ENCODE results near the gene B3GNT4. TPM values are rescaled to one million over a fixed set of nuclear protein-coding genes. Genes with fewer than 3 reads are reported as not detected.

B3GNT4 gene
- total and polyA plus RNA-seq, 2 of the 13 experiments (the other 11 are each of a cell fraction or from before 2014, with no cell fraction given): 0.04 to 0.21 TPM

DNA sequence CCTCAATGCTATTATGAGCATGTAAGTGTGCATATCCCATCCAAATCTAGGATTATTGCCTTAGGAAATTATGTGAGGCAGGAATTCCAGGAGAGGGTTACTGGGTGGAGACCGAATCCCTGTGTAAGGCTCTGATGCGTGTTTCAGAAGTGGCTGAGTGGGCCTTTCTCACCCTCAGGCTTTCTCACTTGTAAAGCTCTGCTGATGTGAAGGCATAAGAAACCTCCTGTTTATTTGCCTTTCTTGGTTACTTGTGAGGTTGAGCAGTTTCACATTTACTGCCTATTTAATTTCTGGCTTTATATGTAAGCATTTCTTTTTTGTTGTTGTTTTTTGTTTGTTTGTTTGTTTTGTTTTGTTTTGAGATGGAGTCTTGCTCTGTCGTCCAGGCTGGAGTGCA is 40.5 kb upstream of the B3GNT4 start:
- no peaks in the 10 kb centered on the region for H4K20me1 ChIP-seq (ENCODE audit: insufficient read depth, low read length)
- CTCF ChIA-PET (ENCODE audit: low intra/inter-chr PET ratio, low total read pairs): no interaction called here
- no peak overlapping the region for H2AFZ ChIP-seq (ENCODE audit: low read length)
- H3K79me2 ChIP-seq (ENCODE audit: insufficient read depth, low read length): no peaks in the 10 kb centered on the region
- POLR2A ChIA-PET: no interaction called here
- H3K36me3 ChIP-seq (replicated peaks in 1 of 2; ENCODE audit: control insufficient read depth in 1 of 2, insufficient read depth in 2 of 2, low read length in 2 of 2): no peaks in the 10 kb centered on the region
- no peak for ATAC-seq
- H3K4me1 ChIP-seq (ENCODE audit: insufficient read depth, low read length): peaks cover 24% of the 10 kb centered on the region
- no peaks in the 10 kb centered on the region for H3K9me3 ChIP-seq (ENCODE audit: low read length)
- intact Hi-C loops (cut with micrococcal nuclease; ENCODE audit: unreplicated experiment): no loop called here
- no peak overlapping the region for H3K9ac ChIP-seq (ENCODE audit: insufficient read depth, low read depth, low read length)
- no peak overlapping the region for H3K4me2 ChIP-seq (ENCODE audit: low read depth, low read length)
- TF ChIP-seq, protein P1, sequence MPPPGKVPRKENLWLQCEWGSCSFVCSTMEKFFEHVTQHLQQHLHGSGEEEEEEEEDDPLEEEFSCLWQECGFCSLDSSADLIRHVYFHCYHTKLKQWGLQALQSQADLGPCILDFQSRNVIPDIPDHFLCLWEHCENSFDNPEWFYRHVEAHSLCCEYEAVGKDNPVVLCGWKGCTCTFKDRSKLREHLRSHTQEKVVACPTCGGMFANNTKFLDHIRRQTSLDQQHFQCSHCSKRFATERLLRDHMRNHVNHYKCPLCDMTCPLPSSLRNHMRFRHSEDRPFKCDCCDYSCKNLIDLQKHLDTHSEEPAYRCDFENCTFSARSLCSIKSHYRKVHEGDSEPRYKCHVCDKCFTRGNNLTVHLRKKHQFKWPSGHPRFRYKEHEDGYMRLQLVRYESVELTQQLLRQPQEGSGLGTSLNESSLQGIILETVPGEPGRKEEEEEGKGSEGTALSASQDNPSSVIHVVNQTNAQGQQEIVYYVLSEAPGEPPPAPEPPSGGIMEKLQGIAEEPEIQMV (CRISPR knock-in tag; IDR thresholded peaks at IDR 0.05; ENCODE audit: low read depth): no peak
- TF ChIP-seq ZFY (CRISPR knock-in tag; IDR thresholded peaks at IDR 0.05) (no peak), ZBTB20 (CRISPR knock-in tag; IDR thresholded peaks at IDR 0.05; ENCODE audit: borderline replicate concordance, low read depth) (no peak), HMG20A (CRISPR knock-in tag; IDR thresholded peaks at IDR 0.05; ENCODE audit: borderline replicate concordance) (no peak), MIXL1 (CRISPR knock-in tag; IDR thresholded peaks at IDR 0.05) (no peak), NFIC (IDR thresholded peaks at IDR 0.05; ENCODE audit: low read length) (no peak), NR3C1 (CRISPR knock-in tag; IDR thresholded peaks at IDR 0.05) (no peak), ZNF264 (CRISPR knock-in tag; IDR thresholded peaks at IDR 0.05) (no peak), MXD4 (CRISPR knock-in tag; IDR thresholded peaks at IDR 0.05) (no peak), ZC3H4 (CRISPR knock-in tag; IDR thresholded peaks at IDR 0.05; ENCODE audit: borderline replicate concordance) (no peak), MYNN (CRISPR knock-in tag; IDR thresholded peaks at IDR 0.05; ENCODE audit: low read depth) (no peak)
- TF ChIP-seq, protein P2, sequence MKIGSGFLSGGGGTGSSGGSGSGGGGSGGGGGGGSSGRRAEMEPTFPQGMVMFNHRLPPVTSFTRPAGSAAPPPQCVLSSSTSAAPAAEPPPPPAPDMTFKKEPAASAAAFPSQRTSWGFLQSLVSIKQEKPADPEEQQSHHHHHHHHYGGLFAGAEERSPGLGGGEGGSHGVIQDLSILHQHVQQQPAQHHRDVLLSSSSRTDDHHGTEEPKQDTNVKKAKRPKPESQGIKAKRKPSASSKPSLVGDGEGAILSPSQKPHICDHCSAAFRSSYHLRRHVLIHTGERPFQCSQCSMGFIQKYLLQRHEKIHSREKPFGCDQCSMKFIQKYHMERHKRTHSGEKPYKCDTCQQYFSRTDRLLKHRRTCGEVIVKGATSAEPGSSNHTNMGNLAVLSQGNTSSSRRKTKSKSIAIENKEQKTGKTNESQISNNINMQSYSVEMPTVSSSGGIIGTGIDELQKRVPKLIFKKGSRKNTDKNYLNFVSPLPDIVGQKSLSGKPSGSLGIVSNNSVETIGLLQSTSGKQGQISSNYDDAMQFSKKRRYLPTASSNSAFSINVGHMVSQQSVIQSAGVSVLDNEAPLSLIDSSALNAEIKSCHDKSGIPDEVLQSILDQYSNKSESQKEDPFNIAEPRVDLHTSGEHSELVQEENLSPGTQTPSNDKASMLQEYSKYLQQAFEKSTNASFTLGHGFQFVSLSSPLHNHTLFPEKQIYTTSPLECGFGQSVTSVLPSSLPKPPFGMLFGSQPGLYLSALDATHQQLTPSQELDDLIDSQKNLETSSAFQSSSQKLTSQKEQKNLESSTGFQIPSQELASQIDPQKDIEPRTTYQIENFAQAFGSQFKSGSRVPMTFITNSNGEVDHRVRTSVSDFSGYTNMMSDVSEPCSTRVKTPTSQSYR (CRISPR knock-in tag; IDR thresholded peaks at IDR 0.05; ENCODE audit: borderline replicate concordance): no peak
- no peak for DNase-seq (ENCODE audit: low spot score)
- H3K27ac ChIP-seq (ENCODE audit: extremely low read length, insufficient read depth, low read length): no peak overlapping the region
- no TSS peak for BruUV-seq (replicated peaks)
- H3K27me3 ChIP-seq (ENCODE audit: control insufficient read depth in 1 of 2, insufficient read depth in 2 of 2, low read length in 2 of 2): peaks cover 0 to 8% of the 10 kb centered on the region in 2 experiments; a peak in 2 of 5 replicates
- 73% methylated on average over 3 of the region's 3 CpGs for WGBS (ENCODE audit: low lambda C conversion rate)
- no peak overlapping the region for H3K4me3 ChIP-seq (replicated peaks in 1 of 3; ENCODE audit: insufficient read depth in 1 of 3, low read depth in 2 of 3, low read length in 3 of 3)
- no peak for FAIRE-seq
- in situ Hi-C loops (cut with HindIII; ENCODE audit: extremely low pct_ligation_motif_present, low pct_unique_long_range_greater_than_20kb): no loop called here

All from HepG2 (cell line).